Measurements from ENCODE around the gene RAPGEF1.
"Not testable (repeated sequence)": the region's sequence is repeated elsewhere in the genome, so short reads cannot be mapped to it uniquely, and the experiment has no call there.

- not testable (repeated sequence) for TF ChIP-seq CTCF (IDR thresholded peaks at IDR 0.05); POLR2AphosphoS5 (IDR thresholded peaks at IDR 0.05; ENCODE audit: insufficient read depth in 1 of 2, low read depth in 1 of 2); POLR2A (IDR thresholded peaks at IDR 0.05)
Measured at GRCh38 chr9:131550465-131550864, 189.4 kb downstream of the RAPGEF1 start.

All from vagina (tissue), 2 donors.